Ramos (cell line): ENCODE results near the gene NOD1.

Experiments used
- in situ Hi-C: fragments of 300-500 bp; cut with MboI; formaldehyde crosslinking; loops from one replicate; pipeline ENCODE4 v1.14.3; 2022; ENCODE audit warnings: low sequenced_read_pairs; ENCODE audit not compliant: unreplicated experiment

The NOD1 gene

GRCh38 chr7:30451539-30452279 is 26.9 kb downstream of the NOD1 start:
- in situ Hi-C loops = no loop called here

GRCh38 chr7:30450983-30451497 is 27.5 kb downstream of the NOD1 start:
- in situ Hi-C loops = no loop called here

- in situ Hi-C loops = no loop called here
These were observed 28.2 kb downstream of the NOD1 start for GRCh38 chr7:30450240-30450982.

- in situ Hi-C loops = no loop called here
These were observed 30.0 kb downstream of the NOD1 start for GRCh38 chr7:30448461-30449189.

- in situ Hi-C loops = no loop called here
These were observed 31.1 kb downstream of the NOD1 start for GRCh38 chr7:30447466-30447865.

- in situ Hi-C loops = no loop called here
These were observed 32.3 kb downstream of the NOD1 start for GRCh38 chr7:30446266-30446665.

- in situ Hi-C loops = no loop called here
These were observed 32.8 kb downstream of the NOD1 start for GRCh38 chr7:30445770-30446169.

GRCh38 chr7:30437823-30438574 is 40.6 kb downstream of the NOD1 start:
- in situ Hi-C loops = no loop called here

GRCh38 chr7:30436518-30436917 is 42.1 kb downstream of the NOD1 start:
- in situ Hi-C loops = no loop called here

- in situ Hi-C loops = no loop called here
These were observed 42.5 kb downstream of the NOD1 start for GRCh38 chr7:30436046-30436445.

GRCh38 chr7:30434140-30434799 is 44.3 kb downstream of the NOD1 start:
- in situ Hi-C loops = no loop called here

- in situ Hi-C loops = no loop called here
These were observed 45.1 kb downstream of the NOD1 start for GRCh38 chr7:30433506-30433905.

GRCh38 chr7:30433082-30433481 is 45.5 kb downstream of the NOD1 start:
- in situ Hi-C loops = no loop called here

GRCh38 chr7:30430777-30431176 is 47.8 kb downstream of the NOD1 start:
- in situ Hi-C loops = no loop called here

GRCh38 chr7:30430276-30430675 is 48.3 kb downstream of the NOD1 start:
- in situ Hi-C loops = no loop called here

- in situ Hi-C loops = no loop called here
These were observed 49.4 kb downstream of the NOD1 start for GRCh38 chr7:30429156-30429530.

- in situ Hi-C loops = no loop called here
These were observed 50.1 kb downstream of the NOD1 start for GRCh38 chr7:30428246-30429155.

GRCh38 chr7:30427296-30428070 is 51.1 kb downstream of the NOD1 start:
- in situ Hi-C loops = no loop called here
